Stimulated activated CD8-positive, alpha-beta memory T cell treated with anti-CD3 and anti-CD28 coated beads, Interleukin-4, amount 100 ng/mL, for 1 hour (primary cell): ENCODE data around the gene GPX2.

Source experiments
- DNase-seq, 2 donors: peaks; one replicate each; pipeline ENCODE4 v3.0.0-alpha.2; 2020; ENCODE audit warnings: low read depth in 2 of 2, low spot score in 1 of 2

The GPX2 gene

DNA sequence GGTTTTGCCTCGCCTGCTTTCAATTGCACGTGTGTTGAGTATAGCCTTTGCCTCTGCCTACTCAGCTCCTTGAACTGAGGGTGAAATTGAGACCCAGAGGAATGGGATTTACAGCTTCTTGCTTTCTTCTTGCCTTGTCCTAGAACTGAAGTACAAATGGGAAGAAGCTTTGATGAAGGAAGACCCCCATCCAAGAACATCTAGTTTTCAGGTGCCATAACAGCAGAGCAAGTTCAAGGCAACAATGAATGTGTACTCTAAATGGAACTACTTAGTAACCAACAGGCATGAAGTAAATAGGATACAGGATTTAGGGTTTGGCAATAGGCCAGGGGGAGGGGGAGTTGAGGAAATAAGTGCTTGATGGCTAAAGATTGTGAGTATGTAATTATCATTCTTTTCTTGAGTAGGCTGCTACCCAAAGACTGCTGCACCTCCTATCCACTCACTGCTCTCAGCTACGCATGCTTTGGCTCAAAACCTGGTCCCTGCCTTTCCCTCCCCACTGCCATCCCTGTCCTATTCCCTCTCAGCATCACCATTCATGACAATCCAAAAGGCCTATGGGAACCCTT lies 2.1 kb downstream of the GPX2 start:
- no peak for DNase-seq

DNA sequence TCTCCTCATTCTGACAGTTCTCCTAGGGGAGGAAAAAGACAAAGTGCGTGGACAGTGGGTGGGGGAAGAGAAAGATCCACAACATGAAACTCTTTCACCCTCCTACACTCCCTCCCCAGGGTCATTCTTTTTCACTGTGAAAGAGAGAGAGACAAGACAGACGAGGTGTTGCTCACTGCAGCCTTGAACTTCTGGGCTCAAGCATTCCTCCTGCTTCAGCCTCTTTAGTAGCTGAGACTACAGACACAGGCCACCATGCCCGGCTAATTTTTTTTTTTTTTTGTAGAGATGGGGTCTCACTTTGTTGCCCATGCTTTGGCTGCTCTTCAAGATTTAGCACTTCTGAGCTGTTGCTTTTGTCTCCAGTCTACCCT lies 2.7 kb downstream of the GPX2 start:
- no peak for DNase-seq

DNA sequence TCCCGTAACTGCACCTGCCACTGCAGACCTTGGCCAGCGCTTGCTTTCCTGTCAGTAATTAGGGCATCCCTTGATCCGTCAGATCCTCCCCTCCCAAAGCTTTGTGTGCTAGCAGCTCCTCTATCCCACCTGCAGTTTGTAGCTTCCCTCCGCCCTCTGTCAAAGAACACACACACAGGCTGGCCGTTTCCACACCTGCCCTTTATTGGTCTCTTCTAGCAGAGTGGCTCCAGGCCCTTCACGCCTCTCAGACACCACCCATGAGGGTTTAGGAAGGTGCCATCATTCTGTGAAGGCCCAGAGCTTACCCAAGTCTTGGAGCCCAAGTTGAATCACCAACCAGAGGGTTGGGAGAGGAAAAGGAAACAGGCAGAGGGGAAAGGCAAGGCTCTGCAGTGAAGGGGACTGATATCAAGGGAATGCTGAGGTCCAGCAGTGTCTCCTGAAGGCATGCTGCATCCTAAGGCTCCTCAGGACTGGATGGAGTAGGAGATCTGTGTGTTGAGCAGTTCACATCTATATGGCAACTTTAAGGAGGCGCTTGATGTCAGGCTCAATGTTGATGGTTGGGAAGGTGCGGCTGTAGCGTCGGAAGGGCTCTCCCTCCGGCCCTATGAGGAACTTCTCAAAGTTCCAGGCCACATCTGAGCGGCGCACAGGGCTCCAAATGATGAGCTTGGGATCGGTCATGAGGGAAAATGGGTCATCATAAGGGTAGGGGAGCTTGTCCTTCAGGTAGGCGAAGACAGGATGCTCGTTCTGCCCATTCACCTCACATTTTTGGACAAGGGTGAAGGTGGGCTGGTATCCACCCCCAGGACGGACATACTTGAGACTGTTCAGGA lies 3.4 kb downstream of the GPX2 start:
- no peak for DNase-seq

DNA sequence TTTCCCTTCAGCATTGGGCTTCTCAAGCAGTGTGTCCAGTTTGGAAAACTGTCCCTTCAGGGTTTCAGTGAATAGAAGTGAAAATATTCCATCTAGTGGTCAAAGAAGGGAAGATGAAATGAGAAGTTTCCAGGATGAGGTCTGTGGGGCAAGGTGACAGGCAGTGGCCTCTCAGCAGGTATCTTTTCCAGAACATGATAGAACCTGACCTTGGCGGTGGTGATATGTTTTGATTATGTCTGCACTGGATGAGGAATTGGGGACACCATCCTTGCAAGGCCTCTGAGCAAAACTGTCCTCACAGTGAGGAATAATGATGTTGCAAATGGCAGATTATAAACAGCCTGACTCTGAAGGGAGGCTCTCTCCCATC lies 4.7 kb downstream of the GPX2 start:
- DNase-seq = no peak

DNA sequence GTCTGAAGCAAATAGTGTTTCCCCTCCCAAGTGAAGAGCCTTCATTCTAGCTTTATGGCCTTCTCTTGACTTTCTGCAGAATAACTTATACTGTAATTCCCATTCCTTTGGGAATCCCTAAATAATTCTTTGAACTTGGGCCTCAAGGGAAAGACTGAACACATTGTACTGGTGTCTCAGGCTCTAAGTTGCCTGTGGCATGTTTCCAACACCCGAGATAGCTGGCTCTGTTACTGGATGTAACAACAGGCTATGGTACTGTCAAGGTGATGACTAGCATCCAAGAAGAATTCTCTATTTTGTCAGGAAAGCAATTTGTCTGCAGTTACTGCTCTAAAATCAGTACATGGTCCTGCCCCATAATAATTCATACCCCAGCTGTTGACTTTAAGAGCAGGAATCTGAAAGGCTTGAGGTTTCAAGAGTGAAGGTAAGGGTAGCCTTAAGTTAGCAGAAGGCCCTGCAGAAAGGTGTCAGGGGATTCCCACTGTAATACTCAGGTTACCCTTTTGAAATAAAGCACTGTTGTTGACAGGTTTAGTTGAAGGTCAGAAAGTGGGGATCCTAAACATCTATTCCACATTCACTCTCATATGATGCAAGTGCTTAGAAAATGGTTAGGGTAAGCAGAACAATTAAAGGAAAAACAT lies 5.2 kb downstream of the GPX2 start:
- no peak for DNase-seq

DNA sequence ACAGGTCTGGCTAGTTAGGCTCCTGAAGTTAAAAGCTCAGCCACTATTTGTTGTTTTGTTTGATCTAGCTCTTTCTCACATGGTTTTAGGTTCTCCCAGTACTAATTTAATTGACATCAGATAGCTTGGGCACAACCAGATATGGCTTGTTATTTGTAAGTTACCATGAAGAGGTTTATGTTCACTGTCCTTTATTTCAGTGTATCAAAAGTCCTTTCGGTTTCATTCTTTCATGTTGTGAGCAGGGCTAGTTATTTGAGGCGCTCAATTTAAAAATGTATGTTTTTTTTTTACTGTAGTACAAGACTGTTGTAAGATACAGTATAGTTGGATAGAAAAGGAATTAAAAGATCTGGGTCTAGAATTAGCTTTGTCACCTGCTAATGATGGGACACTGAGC lies 7.0 kb downstream of the GPX2 start:
- DNase-seq = no peak

DNA sequence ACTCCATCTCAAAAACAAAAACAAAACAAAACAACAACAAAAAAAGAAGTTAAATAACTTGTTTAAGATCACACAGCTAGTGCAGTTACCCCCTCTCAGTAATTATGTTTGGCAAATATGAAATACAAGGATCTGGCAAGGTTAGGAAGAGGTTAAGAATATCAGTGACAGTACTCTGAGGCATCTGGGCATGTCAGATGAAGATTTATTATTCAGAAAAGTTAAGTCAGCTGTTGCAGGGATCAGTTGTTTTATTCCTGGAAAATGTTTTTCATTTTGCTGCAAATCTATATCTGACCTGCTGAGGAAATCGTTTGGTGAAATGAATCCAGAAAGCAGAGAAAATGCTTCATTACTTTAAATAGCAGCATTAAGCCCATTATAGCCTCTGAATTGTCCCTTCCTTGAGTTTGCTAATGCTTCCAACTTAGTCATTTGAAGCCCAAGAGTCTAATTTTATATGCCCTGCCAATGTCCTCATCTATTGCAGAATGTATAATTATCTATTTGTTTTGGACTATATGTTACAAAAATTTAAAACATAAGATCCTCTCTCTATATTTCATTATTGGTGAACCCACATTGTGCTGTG lies 8.1 kb downstream of the GPX2 start:
- DNase-seq = no peak

DNA sequence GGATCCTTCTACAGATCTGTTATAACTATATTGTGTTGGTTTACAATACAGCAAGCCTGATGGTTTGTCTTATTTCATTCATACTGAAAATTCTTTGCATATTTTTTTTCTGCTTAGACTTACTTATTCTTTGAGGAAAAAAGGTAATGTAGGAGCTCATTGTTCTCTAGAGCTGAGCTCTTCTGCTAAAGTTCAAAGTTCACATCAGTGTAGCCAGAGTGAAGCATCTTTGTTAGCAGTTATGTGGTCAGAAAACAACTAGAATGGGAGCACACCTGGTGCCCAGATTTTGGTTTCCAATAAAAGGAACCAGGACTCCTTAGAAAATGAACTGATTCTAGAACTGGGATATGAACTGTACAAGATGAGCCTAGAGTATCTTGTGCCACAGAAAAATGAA lies 10.3 kb downstream of the GPX2 start:
- no peak for DNase-seq

DNA sequence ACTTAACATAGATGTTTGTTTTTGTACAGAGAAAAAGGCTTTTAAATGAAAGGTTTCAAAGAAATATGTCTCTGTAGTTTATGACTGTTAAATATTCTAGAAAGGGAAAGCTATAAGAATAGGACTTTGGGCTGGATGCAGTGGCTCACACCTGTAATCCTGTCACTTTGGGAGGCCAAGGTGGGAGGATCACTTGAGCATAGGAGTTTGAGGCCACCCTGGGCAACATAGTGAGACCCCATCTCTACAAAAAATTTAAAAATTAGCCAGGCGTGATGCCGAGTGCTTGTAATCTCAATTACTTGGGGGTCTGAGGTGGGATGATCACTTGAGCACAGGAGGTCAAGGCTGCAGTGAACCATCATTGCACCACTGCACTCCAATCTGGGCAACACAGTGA lies 11.4 kb downstream of the GPX2 start:
- no peak for DNase-seq

DNA sequence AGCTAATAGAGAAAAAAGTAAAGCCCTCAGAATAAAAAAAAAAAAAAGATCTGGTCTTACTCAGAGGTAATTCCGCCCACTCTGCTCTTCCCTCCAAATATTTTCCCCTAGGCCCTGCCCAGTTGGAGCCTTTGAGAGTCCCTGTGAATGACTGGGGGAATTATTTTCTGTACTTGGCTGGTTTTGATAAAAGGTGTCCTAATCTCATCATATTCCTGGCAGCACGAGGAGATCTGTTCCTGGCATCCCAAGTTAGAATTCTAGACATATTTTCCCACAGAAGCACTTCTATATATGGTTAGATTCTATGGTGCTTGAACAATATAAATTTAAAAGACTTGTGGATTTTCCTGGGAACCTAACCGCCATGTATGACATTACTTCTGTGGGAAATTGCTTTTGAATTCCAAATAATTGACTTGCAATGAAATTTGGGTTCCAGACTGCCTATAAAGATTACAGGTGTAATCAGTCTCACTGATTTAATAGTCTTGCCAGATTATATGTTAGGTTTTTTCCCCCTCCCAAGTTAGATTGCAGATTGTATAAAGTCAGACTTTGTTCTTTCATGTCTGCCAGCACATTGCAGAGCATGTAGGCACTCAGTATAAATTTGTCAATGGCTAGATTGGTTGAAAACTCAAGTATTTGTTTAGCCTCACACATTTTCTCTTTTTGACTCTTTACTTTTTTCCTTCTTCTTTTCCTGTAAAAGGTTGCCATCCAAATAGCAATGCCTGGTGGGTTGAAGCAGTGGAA lies 12.3 kb downstream of the GPX2 start:
- DNase-seq = no peak

DNA sequence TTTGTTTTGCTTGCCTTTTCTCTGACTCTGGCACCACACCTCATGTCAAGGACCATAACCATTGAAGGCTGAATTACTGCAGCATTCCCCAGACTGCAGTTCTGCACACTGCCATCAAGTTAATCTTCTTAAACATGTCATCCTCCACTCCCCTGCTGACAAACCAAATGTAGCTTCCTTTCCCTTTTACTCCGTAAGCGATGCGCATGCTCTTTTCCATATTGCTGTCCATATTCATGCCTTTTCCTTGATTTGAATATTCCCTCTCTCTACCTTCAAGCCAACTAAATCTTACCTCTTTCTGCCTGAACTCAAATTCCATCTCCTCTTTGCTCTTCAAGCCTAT lies 13.6 kb downstream of the GPX2 start:
- no peak for DNase-seq

DNA sequence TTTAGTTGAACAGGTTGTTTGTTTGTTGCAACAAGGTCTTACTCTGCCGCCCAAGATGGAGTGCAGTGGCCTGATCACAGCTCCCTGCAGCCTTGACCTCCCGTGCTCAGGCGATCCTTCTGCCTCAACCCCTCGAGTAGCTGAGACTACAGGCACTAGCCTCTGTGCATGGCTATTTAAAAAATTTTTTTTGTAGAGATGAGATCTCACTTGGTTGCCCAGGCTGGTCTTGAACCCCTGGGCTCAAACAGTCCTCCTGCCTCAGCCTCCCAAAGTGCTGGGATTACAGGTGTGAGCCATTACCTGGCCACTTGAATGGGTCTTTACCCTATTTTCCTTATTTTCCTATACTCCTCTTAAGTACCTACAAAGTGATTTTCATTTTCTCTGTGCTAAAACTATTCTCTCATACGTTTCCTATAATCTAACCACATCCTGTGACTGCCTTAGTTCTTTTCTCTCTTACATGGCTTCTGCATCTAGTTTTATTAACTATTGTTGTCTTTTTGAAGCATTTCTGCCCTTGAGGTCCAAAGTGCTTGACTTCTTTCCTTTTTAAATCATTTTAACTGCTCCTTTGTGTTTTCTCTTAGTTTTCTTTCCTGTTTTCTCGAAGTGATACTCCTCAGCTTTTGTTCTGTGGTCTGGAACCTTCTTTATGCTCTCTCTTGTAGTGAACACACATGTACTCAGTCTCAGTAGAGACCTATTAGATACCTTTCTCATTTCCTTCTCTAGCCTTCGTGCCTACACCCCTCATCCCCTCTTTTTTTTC lies 14.1 kb downstream of the GPX2 start:
- no peak for DNase-seq

DNA sequence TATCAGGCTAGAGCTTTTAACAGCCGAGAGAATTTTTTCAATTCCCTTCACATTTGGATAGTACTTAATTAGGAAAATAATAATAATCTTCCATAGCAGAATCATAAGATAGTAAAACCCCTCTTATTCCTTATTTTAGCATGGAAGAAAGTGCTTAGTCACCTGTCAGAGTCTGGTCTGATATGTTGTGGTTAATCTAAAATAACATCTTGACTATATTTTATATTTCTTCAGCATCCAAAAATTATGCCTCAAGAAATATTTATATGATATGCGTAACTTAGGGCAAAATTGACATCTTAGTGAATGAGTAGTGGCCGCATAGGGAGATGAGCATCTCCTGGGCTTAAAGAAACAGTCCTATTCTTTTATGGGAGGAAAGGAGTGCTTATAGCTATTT lies 15.5 kb downstream of the GPX2 start:
- DNase-seq = no peak

DNA sequence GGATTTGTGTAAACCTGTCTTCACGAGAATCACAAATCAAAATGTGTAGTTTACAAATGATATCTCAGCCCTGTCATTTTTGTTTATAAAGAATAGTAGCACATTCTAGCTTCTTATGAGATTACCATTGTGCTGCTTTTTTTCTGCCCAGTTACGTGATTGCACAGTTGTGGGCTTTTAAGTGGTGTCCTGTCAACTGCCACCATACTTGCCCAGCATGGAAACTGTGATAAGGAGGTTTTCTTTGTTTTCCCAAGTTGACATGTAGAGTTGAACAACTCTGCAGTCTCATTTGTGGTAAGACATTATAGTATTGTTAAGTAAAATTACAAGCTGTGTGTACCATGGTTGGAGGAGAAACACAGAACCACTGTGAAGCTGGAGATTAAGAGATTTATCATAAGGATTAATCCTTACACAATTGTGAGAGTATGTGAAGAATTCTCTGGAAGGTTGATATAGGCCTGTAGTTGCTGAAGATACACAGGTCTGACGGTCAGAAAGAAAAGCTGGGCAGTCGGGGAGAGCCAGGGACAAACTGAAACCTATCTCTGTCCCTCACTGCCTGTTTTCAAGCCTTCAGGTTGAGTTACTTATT lies 16.0 kb downstream of the GPX2 start:
- DNase-seq = no peak

DNA sequence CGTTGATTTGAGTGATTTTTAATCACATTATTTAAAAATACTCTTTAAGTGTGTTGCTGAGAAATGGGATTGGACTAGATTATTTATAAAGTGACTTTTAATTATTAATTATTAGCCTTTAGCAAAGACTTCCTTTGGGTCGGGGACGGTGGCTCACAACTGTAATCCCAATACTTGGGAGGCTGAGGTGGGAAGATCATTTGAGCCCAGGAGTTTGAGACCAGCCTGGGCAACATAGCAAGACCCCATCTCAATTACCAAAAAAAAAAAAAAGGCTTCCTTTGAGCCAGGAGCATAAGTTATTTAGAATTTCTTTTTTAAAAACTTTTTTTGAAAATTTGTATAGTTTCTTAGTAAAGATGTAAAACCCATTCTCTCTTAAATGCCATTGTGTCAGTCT lies 19.5 kb downstream of the GPX2 start:
- no peak for DNase-seq

DNA sequence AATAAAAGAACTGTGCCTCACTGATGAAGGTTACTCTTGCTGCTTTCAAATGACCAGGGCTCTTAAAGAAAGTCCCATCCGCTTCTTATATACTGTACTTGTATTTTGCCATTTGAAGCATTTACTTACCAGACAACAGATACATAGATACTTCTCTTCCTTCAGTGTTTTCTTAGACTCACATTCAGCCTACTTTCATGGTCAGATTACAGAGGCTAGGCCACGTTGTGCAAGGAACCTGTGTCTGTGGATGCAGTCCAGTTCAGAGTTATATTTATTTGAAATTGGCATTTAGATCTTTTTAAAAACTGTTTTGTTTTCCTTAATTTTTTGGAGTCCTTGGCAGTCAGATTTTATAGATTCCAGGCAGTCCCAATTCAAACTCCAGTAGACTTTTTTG lies 22.1 kb downstream of the GPX2 start:
- no peak for DNase-seq

DNA sequence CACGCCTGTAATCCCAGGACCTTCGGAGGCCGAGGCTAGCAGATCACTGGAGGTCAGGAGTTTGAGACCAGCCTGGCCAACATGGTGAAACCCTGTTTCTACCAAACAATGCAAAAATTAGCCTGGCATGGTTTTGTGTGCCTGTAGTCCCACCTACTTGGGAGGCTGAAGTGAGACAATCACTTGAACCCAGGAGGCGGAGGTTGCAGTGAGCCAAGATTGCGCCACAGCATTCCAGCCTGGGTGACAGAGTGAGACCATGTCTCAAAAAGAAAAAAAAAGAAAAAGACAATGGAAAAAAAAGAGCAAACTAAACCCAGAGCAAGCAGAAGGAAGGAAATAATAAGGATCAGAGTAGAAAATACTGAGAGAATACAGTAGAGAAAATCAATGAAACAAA lies 22.9 kb downstream of the GPX2 start:
- no peak for DNase-seq

DNA sequence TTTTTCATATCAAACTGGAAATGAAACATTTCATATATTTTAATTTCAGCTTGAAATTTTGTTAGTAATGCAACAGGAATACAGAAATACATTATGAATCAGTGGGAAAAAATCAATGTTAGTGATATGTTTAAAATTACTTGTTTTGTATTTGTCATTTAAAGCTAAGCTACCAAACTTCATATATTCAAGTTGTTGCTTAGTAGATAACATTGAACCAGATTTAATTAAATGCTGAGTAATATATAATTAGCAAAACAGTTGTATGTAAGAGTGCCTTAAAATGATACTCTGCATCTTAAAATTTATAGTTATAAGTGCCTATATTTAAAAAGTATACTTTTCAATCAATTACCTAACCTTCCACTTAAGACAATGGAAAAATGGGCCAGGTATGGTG lies 23.3 kb downstream of the GPX2 start:
- no peak for DNase-seq

DNA sequence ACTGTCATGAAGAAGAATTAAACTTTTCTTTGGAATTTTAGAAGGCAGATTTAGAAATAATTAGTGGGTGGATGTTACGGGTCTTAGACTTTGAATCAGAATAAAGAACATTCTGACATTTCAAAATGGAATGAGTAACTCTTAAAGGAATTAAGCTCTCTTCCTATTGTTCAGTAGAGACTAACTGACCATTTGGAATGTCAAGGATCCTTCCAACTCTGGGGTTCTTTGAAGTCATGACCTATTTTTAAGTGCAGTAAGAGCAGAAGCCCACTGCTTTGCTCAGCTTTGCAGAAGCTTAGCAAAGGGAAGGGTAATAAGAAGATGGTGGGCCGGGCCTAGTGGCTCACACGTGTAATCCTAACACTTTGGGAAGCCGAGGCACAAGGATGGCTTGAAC lies 24.3 kb downstream of the GPX2 start:
- no peak for DNase-seq

DNA sequence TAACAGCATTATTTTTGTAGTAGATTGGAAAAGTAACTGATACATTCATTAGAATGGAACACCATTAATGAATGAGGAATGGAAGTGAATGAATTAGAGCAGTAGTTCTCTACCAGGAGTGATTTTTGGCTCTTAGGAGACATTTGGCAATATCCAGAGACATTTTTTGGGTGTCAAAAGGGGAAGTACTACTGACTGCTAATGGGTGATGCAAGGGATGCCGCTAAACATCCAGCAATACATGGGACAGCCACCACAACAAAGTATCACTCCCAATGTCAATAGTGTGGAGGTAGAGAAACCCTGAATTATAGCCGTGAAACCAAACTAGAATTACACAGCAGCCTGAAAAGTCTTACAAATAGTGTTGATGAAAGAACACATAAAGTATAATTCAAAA lies 26.7 kb downstream of the GPX2 start:
- no peak for DNase-seq

DNA sequence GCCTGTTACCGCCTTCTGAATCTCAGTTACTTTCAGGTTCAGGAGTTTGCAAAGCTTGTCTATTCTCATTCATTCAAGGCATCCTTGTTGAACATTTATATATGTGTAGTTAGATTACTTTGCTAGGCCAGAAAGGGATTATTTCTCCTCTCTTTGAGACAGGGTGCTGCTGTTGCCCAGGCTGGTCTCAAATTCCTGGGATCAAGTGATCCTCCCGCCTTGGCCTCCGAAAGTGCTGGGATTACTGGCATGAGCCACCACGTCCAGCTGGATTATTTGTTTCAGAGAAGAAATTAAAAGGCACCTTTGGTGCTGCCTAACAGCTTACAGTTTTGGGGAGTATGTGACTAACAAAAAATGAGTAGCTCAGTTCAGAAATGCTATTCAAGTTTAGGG lies 27.5 kb downstream of the GPX2 start:
- no peak for DNase-seq
